ENCODE data around the gene TMEM53.

DNA sequence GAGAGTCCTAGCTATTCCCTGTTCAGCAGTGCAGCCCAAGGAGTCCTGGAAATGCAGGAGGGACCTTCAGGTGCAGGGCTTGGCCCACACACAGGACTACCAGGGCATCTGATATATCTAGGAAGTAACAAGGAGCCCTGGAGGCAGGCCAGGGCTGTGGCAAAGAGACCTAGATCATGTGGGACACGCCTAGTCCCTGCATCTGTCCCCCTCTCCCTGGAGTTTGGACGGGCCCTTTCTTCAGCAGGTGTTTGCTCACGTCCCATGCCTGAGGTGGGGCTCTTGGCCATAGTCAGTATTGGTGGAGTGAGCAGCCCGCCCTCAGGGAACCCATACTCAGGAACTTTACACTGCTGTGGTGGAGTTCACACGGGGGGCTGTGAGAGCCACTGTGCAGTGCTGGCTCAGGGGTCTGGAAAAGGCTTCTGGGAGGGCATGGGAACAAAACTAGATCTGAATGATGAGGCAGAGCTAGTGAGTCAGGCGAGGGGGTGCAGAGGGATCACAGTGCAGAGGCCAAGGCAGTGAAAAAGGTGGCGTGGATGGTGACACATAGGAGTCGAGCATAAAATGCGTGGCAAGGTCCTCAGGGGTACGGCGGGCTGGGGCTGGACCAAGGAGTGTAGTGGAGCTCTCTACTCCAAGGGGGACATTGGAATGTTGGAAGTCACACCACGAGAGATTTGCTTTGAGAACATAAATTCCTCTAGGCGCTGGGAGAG is 25.6 kb downstream of the TMEM53 start:
- TF ChIP-seq, protein P1, sequence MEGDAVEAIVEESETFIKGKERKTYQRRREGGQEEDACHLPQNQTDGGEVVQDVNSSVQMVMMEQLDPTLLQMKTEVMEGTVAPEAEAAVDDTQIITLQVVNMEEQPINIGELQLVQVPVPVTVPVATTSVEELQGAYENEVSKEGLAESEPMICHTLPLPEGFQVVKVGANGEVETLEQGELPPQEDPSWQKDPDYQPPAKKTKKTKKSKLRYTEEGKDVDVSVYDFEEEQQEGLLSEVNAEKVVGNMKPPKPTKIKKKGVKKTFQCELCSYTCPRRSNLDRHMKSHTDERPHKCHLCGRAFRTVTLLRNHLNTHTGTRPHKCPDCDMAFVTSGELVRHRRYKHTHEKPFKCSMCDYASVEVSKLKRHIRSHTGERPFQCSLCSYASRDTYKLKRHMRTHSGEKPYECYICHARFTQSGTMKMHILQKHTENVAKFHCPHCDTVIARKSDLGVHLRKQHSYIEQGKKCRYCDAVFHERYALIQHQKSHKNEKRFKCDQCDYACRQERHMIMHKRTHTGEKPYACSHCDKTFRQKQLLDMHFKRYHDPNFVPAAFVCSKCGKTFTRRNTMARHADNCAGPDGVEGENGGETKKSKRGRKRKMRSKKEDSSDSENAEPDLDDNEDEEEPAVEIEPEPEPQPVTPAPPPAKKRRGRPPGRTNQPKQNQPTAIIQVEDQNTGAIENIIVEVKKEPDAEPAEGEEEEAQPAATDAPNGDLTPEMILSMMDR (IDR thresholded peaks at IDR 0.05): no peak
- TF ChIP-seq POLR2AphosphoS5 (IDR thresholded peaks at IDR 0.05): no peak
- TF ChIP-seq EP300 (IDR thresholded peaks at IDR 0.05): no peak

All from stomach (tissue), 4 donors.